ENCODE results near the gene ASNSD1.

DNA sequence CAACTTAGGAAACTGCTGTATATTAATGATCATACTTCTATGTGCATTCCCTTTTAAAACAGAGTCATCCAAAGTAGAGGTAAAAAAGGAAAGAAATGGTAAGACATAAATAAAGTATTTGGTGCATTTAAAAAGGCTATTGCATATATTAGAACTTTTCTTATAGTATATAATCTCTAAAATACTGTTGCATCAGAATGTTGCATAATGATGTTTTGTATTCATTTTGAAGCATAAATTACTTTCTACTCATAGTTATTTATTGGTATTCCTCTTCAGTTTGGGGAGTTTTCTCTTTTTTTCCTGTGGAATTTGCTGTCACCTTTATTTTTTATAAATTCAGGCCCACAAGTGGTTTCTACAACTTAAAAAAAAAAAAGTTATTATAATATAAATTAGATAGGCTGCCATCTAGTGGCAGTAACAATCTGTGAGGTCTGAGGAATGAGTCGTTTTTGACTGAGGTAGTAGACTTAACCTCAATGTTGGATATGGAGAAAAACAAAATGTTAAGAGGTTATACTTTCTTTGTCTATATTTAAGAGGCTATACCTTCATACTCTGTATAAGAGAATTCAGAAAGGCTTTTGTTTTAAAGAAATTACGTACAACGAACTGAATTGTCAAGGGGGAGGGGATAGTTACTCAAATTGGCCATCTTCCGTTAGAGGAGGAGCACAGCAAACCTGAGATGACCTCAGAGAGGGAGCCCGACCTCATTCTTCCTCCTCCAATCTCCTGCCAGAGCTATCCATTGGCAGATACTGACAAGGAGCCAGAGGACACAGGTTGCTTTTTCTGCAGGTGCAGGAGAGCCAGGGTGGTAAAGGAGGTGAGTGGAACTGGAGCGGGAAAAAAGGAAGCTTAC, 37.0 kb downstream of the ASNSD1 start:
- TF ChIP-seq, protein P1, sequence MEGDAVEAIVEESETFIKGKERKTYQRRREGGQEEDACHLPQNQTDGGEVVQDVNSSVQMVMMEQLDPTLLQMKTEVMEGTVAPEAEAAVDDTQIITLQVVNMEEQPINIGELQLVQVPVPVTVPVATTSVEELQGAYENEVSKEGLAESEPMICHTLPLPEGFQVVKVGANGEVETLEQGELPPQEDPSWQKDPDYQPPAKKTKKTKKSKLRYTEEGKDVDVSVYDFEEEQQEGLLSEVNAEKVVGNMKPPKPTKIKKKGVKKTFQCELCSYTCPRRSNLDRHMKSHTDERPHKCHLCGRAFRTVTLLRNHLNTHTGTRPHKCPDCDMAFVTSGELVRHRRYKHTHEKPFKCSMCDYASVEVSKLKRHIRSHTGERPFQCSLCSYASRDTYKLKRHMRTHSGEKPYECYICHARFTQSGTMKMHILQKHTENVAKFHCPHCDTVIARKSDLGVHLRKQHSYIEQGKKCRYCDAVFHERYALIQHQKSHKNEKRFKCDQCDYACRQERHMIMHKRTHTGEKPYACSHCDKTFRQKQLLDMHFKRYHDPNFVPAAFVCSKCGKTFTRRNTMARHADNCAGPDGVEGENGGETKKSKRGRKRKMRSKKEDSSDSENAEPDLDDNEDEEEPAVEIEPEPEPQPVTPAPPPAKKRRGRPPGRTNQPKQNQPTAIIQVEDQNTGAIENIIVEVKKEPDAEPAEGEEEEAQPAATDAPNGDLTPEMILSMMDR (conservative IDR thresholded peaks at IDR 0.05; ENCODE audit: low read depth in 2 of 2) = peak; percentile 50 to 74
- no peak for TF ChIP-seq EZH2 (IDR thresholded peaks at IDR 0.05; ENCODE audit: low read depth, unreplicated experiment)
- TF ChIP-seq POLR2AphosphoS5 (IDR thresholded peaks at IDR 0.05; ENCODE audit: low read depth) = no peak
- TF ChIP-seq EZH2phosphoT487 (IDR thresholded peaks at IDR 0.05; ENCODE audit: unreplicated experiment) = no peak
- no peak for TF ChIP-seq REST (IDR thresholded peaks at IDR 0.05; ENCODE audit: unreplicated experiment)
- TF ChIP-seq CREB1 (CRISPR knock-in tag; IDR thresholded peaks at IDR 0.05; ENCODE audit: low read depth) = peak; percentile 69
- TF ChIP-seq NANOG (IDR thresholded peaks at IDR 0.05; ENCODE audit: borderline replicate concordance) = no peak
- TF ChIP-seq ETS1 (IDR thresholded peaks at IDR 0.05) = no peak
- no peak for TF ChIP-seq ZNF114 (CRISPR knock-in tag; IDR thresholded peaks at IDR 0.05)
- no peak for TF ChIP-seq ZNF331 (CRISPR knock-in tag; IDR thresholded peaks at IDR 0.05; ENCODE audit: low read depth)
- no peak for TF ChIP-seq JUNB (IDR thresholded peaks at IDR 0.05; ENCODE audit: unreplicated experiment)
- TF ChIP-seq STAT1 (IDR thresholded peaks at IDR 0.05; ENCODE audit: unreplicated experiment) = no peak
- no peak for TF ChIP-seq ZNF462 (CRISPR knock-in tag; IDR thresholded peaks at IDR 0.05)

Data from GM23338 (cell line).